H9 (cell line): ENCODE measurements around the gene TMEFF2. TPM values are rescaled to one million over a fixed set of nuclear protein-coding genes. Genes with fewer than 3 reads are reported as not detected.

Source experiments
- DNase-seq: peaks from one replicate; pipeline ENCODE4 v3.0.0-alpha.2; 2017
- H2AFZ ChIP-seq: one replicate; pipeline ENCODE4 v1.6.1; 2013; ENCODE audit warnings: mild to moderate bottlenecking, low read length, control low read depth, moderate library complexity
- H2AK5ac ChIP-seq: 2 replicates; pipeline ENCODE4 v1.6.1; 2013; ENCODE audit warnings: low read length, control low read depth, mixed read lengths; ENCODE audit not compliant: insufficient read length
- H2BK120ac ChIP-seq: one replicate; pipeline ENCODE4 v1.6.1; 2013; ENCODE audit warnings: low read depth, mild to moderate bottlenecking, low read length, control low read depth, inconsistent platforms; ENCODE audit not compliant: poor library complexity, severe bottlenecking
- H2BK12ac ChIP-seq: 2 replicates; pipeline ENCODE4 v1.6.1; 2013; ENCODE audit warnings: low read length, control low read depth, mixed read lengths, low read depth; ENCODE audit not compliant: insufficient read length
- H2BK15ac ChIP-seq: 2 replicates; pipeline ENCODE4 v1.6.1; 2013; ENCODE audit warnings: low read depth, low read length, control low read depth
- H2BK20ac ChIP-seq: one replicate; pipeline ENCODE4 v1.6.1; 2013; ENCODE audit warnings: low read depth, mild to moderate bottlenecking, low read length, control low read depth, inconsistent platforms; ENCODE audit not compliant: poor library complexity, severe bottlenecking
- H2BK5ac ChIP-seq: 2 replicates; pipeline ENCODE4 v1.6.1; 2013; ENCODE audit warnings: low read length, control low read depth, mixed read lengths; ENCODE audit not compliant: insufficient read length
- H3K14ac ChIP-seq: 2 replicates; pipeline ENCODE4 v1.6.1; 2013; ENCODE audit warnings: low read length, control low read depth; ENCODE audit not compliant: insufficient read depth
- H3K18ac ChIP-seq: 2 replicates; pipeline ENCODE4 v1.6.1; 2013; ENCODE audit warnings: low read depth, mild to moderate bottlenecking, mixed read lengths, low read length, control low read depth; ENCODE audit not compliant: insufficient read length
- H3K23ac ChIP-seq: 2 replicates; pipeline ENCODE4 v1.6.1; 2013; ENCODE audit warnings: low read length, control low read depth, mixed read lengths, low read depth; ENCODE audit not compliant: insufficient read length
- H3K23me2 ChIP-seq: 2 replicates; pipeline ENCODE4 v1.6.1; 2013; ENCODE audit warnings: low read depth, mild to moderate bottlenecking, mixed read lengths, low read length, control low read depth; ENCODE audit not compliant: insufficient read length, poor library complexity, severe bottlenecking
- H3K27ac ChIP-seq: 2 replicates; pipeline ENCODE4 v1.5.1; 2013; ENCODE audit warnings: low read length, control low read depth, mixed read lengths, low read depth; ENCODE audit not compliant: insufficient read length
- H3K27me3 ChIP-seq: 2 replicates; pipeline ENCODE4 v1.6.1; 2013; ENCODE audit warnings: low read length, control low read depth, inconsistent platforms; ENCODE audit not compliant: insufficient read depth
- H3K4ac ChIP-seq: 2 replicates; pipeline ENCODE4 v1.6.1; 2013; ENCODE audit warnings: low read depth, mild to moderate bottlenecking, control low read depth, inconsistent platforms, low read length, moderate library complexity
- H3K4me1 ChIP-seq: 2 replicates; pipeline ENCODE4 v1.6.1; 2013; ENCODE audit warnings: low read length, control low read depth, inconsistent platforms; ENCODE audit not compliant: insufficient read depth
- H3K4me2 ChIP-seq: 2 replicates; pipeline ENCODE4 v1.6.1; 2013; ENCODE audit warnings: low read length, control low read depth, mixed read lengths; ENCODE audit not compliant: insufficient read length, insufficient read depth
- H3K56ac ChIP-seq: 2 replicates; pipeline ENCODE4 v1.6.1; 2013; ENCODE audit warnings: low read depth, mild to moderate bottlenecking, mixed read lengths, low read length, control low read depth; ENCODE audit not compliant: insufficient read length
- H3K79me1 ChIP-seq: 2 replicates; pipeline ENCODE4 v1.6.1; 2013; ENCODE audit warnings: low read depth, mild to moderate bottlenecking, moderate library complexity, low read length, control low read depth, inconsistent platforms; ENCODE audit not compliant: insufficient read depth, poor library complexity, severe bottlenecking
- H3K79me2 ChIP-seq: 2 replicates; pipeline ENCODE4 v1.6.1; 2013; ENCODE audit warnings: low read length, control low read depth, inconsistent platforms; ENCODE audit not compliant: insufficient read depth
- H3K9ac ChIP-seq: 2 replicates; pipeline ENCODE4 v1.6.1; 2013; ENCODE audit warnings: low read length, control low read depth, mixed read lengths; ENCODE audit not compliant: insufficient read length; ENCODE audit errors: extremely low read depth
- H3K9me3 ChIP-seq: one replicate; pipeline ENCODE4 v1.6.1; 2013; ENCODE audit warnings: low read depth, low read length, inconsistent platforms; ENCODE audit not compliant: control insufficient read depth
- H3T11ph ChIP-seq: one replicate; pipeline ENCODE4 v1.6.1; 2013; ENCODE audit warnings: mild to moderate bottlenecking, low read length, control low read depth, inconsistent platforms
- H4K20me1 ChIP-seq: one replicate; pipeline ENCODE4 v1.6.1; 2013; ENCODE audit not compliant: control insufficient read depth, insufficient read length, insufficient read depth
- H4K5ac ChIP-seq: 2 replicates; pipeline ENCODE4 v1.6.1; 2013; ENCODE audit warnings: low read depth, mild to moderate bottlenecking, mixed read lengths, low read length, control low read depth; ENCODE audit not compliant: insufficient read length
- H4K8ac ChIP-seq: replicated peaks from 2 replicates; pipeline ENCODE4 v1.6.1; 2013; ENCODE audit warnings: low read length, control low read depth, mixed read lengths, low read depth; ENCODE audit not compliant: insufficient read length
- H4K91ac ChIP-seq: 2 replicates; pipeline ENCODE4 v1.6.1; 2013; ENCODE audit warnings: low read depth, mild to moderate bottlenecking, moderate library complexity, mixed read lengths, low read length, control low read depth; ENCODE audit not compliant: insufficient read length
- H3K27ac Mint-ChIP-seq, 3 experiments: 2 replicates in 2 of 3; 3 replicates in 1 of 3; pipeline ENCODE4 v1.8.0; 2020 to 2021; ENCODE audit warnings: mixed read lengths in 3 of 3, mild to moderate bottlenecking in 1 of 3, moderate library complexity in 1 of 3
- H3K27me3 Mint-ChIP-seq: 2 replicates; pipeline ENCODE4 v1.8.0; 2021; ENCODE audit warnings: low read depth, mild to moderate bottlenecking, moderate library complexity, mixed read lengths
- H3K36me3 Mint-ChIP-seq, 3 experiments: 2 replicates in 2 of 3; 3 replicates in 1 of 3; pipeline ENCODE4 v1.8.0; 2020 to 2021; ENCODE audit warnings: low read depth in 3 of 3, mixed read lengths in 3 of 3; ENCODE audit not compliant: insufficient read depth in 1 of 3
- H3K4me1 Mint-ChIP-seq, 2 experiments: 2 replicates each; pipeline ENCODE4 v1.8.0; 2020; ENCODE audit warnings: mixed read lengths in 2 of 2
- H3K4me3 Mint-ChIP-seq, 2 experiments: 2 replicates in 1 of 2; 3 replicates in 1 of 2; pipeline ENCODE4 v1.8.0; 2020 to 2021; ENCODE audit warnings: mild to moderate bottlenecking in 2 of 2, mixed read lengths in 2 of 2, moderate library complexity in 1 of 2
- H3K9me3 Mint-ChIP-seq, 2 experiments: 2 replicates in 1 of 2; 3 replicates in 1 of 2; pipeline ENCODE4 v1.8.0; 2020; ENCODE audit warnings: mild to moderate bottlenecking in 2 of 2, mixed read lengths in 2 of 2, moderate library complexity in 1 of 2
- WGBS: extraction: QIAGEN DNeasy Blood & Tissue Kit; methylation state at CpG from one replicate; pipeline ENCODE4 v1.1.7; 2013; ENCODE audit warnings: missing lambda C conversion rate, low lambda C conversion rate, mixed read lengths; ENCODE audit not compliant: insufficient read length; ENCODE audit errors: extremely low coverage; 5-methylcytosine and 5-hydroxymethylcytosine counted together
- total RNA-seq: library from RNA; stranded (reverse); gene quantifications from 2 replicates; pipeline ENCODE4 v1.2.1, GENCODE V29; 2021
- TF ChIP-seq, protein P1 (sequence below): fragments of 200-600 bp; sonication (generic); conservative IDR thresholded peaks from 3 replicates; pipeline ENCODE4 v1.8.0; 2021; ENCODE audit warnings: antibody characterized with exemption, mild to moderate bottlenecking

The TMEFF2 gene
- total RNA-seq, 1 experiment from 2014 or later, result 0.39 TPM

DNA sequence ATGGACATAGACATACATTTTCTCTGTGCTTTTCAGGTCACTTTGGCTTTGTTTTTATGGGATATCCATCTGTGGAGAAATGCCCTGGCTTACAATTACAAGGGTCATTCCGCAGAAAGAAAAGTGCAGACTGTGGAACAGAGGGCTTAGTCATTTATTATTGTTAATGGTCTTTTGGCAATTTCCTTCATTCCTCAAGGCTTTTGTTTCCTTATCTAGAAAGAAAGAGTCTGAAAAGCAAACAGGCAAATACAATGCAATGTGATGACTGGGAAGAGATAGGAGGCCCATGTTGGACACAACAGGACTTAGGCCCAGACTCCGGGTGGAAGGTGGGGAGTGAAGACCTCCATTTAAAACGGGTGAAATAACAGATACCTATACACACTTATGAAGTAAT is 218.3 kb downstream of the TMEFF2 start:
- Histone ChIP-seq H3K27ac (no peak overlapping the region), H2AK5ac (no peak overlapping the region), H2BK15ac (no peak overlapping the region), H3K18ac (no peak overlapping the region), H4K5ac (no peak overlapping the region), H3K4me2 (no peak overlapping the region), H2BK20ac (no peak overlapping the region), H3T11ph (no peak overlapping the region), H3K4me1 (peaks cover 6% of the 10 kb centered on the region; the same call in 1 of the 2 replicates), H3K4ac (no peak overlapping the region), H3K9ac (no peak overlapping the region), H2BK5ac (no peak overlapping the region), H4K8ac (no peak overlapping the region), H3K23ac (no peak overlapping the region), H3K79me2 (no peaks in the 10 kb centered on the region), H3K9me3 (no peaks in the 10 kb centered on the region), H3K79me1 (no peaks in the 10 kb centered on the region), H2BK120ac (no peak overlapping the region), H2AFZ (no peak overlapping the region), H4K91ac (no peak overlapping the region), H3K14ac (no peak overlapping the region), H3K27me3 (no peaks in the 10 kb centered on the region), H4K20me1 (no peaks in the 10 kb centered on the region), H2BK12ac (no peak overlapping the region), H3K56ac (no peak overlapping the region), H3K23me2 (no peaks in the 10 kb centered on the region)
- Mint-ChIP-seq H3K4me3 (no peak overlapping the region), H3K4me1 (peaks cover 26 to 31% of the 10 kb centered on the region in 2 experiments), H3K9me3 (peaks cover 0 to 4% of the 10 kb centered on the region in 2 experiments; a peak in 2 of 5 replicates), H3K27me3 (no peaks in the 10 kb centered on the region), H3K36me3 (peaks cover 0 to 4% (median 2%) of the 10 kb centered on the region in 3 experiments; a peak in 4 of 7 replicates), H3K27ac (no peak overlapping the region)
- no peak for DNase-seq
- TF ChIP-seq, protein P1, sequence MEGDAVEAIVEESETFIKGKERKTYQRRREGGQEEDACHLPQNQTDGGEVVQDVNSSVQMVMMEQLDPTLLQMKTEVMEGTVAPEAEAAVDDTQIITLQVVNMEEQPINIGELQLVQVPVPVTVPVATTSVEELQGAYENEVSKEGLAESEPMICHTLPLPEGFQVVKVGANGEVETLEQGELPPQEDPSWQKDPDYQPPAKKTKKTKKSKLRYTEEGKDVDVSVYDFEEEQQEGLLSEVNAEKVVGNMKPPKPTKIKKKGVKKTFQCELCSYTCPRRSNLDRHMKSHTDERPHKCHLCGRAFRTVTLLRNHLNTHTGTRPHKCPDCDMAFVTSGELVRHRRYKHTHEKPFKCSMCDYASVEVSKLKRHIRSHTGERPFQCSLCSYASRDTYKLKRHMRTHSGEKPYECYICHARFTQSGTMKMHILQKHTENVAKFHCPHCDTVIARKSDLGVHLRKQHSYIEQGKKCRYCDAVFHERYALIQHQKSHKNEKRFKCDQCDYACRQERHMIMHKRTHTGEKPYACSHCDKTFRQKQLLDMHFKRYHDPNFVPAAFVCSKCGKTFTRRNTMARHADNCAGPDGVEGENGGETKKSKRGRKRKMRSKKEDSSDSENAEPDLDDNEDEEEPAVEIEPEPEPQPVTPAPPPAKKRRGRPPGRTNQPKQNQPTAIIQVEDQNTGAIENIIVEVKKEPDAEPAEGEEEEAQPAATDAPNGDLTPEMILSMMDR, result no peak
- WGBS, result no CpG with 5 or more reads among the region's 3 CpGs
